OCI-M1 (cell line): ENCODE data around the gene SFI1.

Experiments
- DNase-seq: peaks from one replicate; lab custom pipeline; 2025; lab: John Stamatoyannopoulos, UW

Gene SFI1

GRCh38 chr22:31616315-31616980, 120.1 kb downstream of the SFI1 start:
- DNase-seq: no peak

- DNase-seq: no peak
Observed at GRCh38 chr22:31618057-31618456, 121.7 kb downstream of the SFI1 start.

- no peak for DNase-seq
Observed at GRCh38 chr22:31618471-31619176, 122.3 kb downstream of the SFI1 start.

- DNase-seq: no peak
Observed at GRCh38 chr22:31619611-31620300, 123.4 kb downstream of the SFI1 start.

- DNase-seq: no peak
Observed at GRCh38 chr22:31620756-31621480, 124.6 kb downstream of the SFI1 start.

GRCh38 chr22:31621507-31622124, 125.3 kb downstream of the SFI1 start:
- no peak for DNase-seq

- no peak for DNase-seq
Observed at GRCh38 chr22:31622980-31623379, 126.6 kb downstream of the SFI1 start.

- no peak for DNase-seq
Observed at GRCh38 chr22:31623592-31624304, 127.4 kb downstream of the SFI1 start.

GRCh38 chr22:31625257-31625640, 128.9 kb downstream of the SFI1 start:
- no peak for DNase-seq

GRCh38 chr22:31625661-31626426, 129.5 kb downstream of the SFI1 start:
- DNase-seq: no peak

GRCh38 chr22:31626427-31627150, 130.3 kb downstream of the SFI1 start:
- peak; percentile 72 for DNase-seq

GRCh38 chr22:31627223-31627731, 130.9 kb downstream of the SFI1 start:
- DNase-seq: no peak

- no peak for DNase-seq
Observed at GRCh38 chr22:31628362-31628761, 132.0 kb downstream of the SFI1 start.

GRCh38 chr22:31628969-31629708, 132.8 kb downstream of the SFI1 start:
- no peak for DNase-seq

GRCh38 chr22:31629741-31630184, 133.4 kb downstream of the SFI1 start:
- DNase-seq: no peak

GRCh38 chr22:31630331-31631329, 134.3 kb downstream of the SFI1 start:
- peak; percentile 88 for DNase-seq

- DNase-seq: no peak
Observed at GRCh38 chr22:31631436-31631835, 135.1 kb downstream of the SFI1 start.
